Gastroesophageal sphincter (tissue), 4 donors: ENCODE measurements around the gene MOV10L1. TPM values are rescaled to one million over a fixed set of nuclear protein-coding genes. Genes with fewer than 3 reads are reported as not detected.

Experiments used
- ATAC-seq: fragments of 150-250 bp; one replicate; pipeline ENCODE4 v1.9.1; 2016; ENCODE audit warnings: mild to moderate bottlenecking, moderate library complexity
- H3K27ac ChIP-seq, 4 donors: fragments of 200-600 bp; sonication (generic) in 3 of 4; 1 replicate in 3 of 4; 2 replicates in 1 of 4; pipeline ENCODE4 v1.5.1; 2016 to 2019
- H3K27me3 ChIP-seq: fragments of 200-600 bp; sonication (generic); one replicate; pipeline ENCODE4 v1.5.1; 2019
- H3K36me3 ChIP-seq, 2 donors: fragments of 200-600 bp; sonication (generic); one replicate each; pipeline ENCODE4 v1.5.1; 2019; ENCODE audit warnings: control low read depth in 1 of 2
- H3K4me1 ChIP-seq, 3 donors: fragments of 200-600 bp; sonication (generic); 1 replicate in 2 of 3; 2 replicates in 1 of 3; pipeline ENCODE4 v1.5.1; 2016 to 2019; ENCODE audit warnings: control low read depth in 2 of 3
- H3K4me3 ChIP-seq, 2 donors: fragments of 200-600 bp; sonication (generic); one replicate each; pipeline ENCODE4 v1.5.1; 2019; ENCODE audit warnings: mild to moderate bottlenecking in 1 of 2, moderate library complexity in 1 of 2
- H3K9me3 ChIP-seq, 3 donors: fragments of 200-600 bp; sonication (generic); one replicate each; pipeline ENCODE4 v1.5.1; 2017 to 2019; ENCODE audit warnings: control low read depth in 2 of 3
- EP300 ChIP-seq: sonication (generic); formaldehyde crosslinking; IDR thresholded peaks from one replicate; pipeline ENCODE4 v1.6.1; 2017; ENCODE audit warnings: antibody characterized with exemption, mild to moderate bottlenecking
- POLR2A ChIP-seq, 2 donors: fragments of 450-650 bp; IDR thresholded peaks; one replicate each; pipeline ENCODE4 v1.6.1; 2017; ENCODE audit warnings: antibody characterized with exemption in 2 of 2, mild to moderate bottlenecking in 2 of 2, moderate library complexity in 1 of 2
- POLR2AphosphoS5 ChIP-seq: sonication (generic); formaldehyde crosslinking; IDR thresholded peaks from one replicate; pipeline ENCODE4 v1.6.1; 2017; ENCODE audit warnings: antibody characterized with exemption
- WGBS, 2 donors: methylation state at CpG; one replicate each; pipeline ENCODE4 v1.1.5; 2018; ENCODE audit warnings: low coverage in 1 of 2; 5-methylcytosine and 5-hydroxymethylcytosine counted together
- total RNA-seq, 4 donors: library from RNA; depleted of rRNA; stranded (reverse); fragments of >200 nt; gene quantifications; one replicate each; pipeline ENCODE4 v1.1.0, GENCODE V29; 2016
- TF ChIP-seq, protein P1 (sequence below), 4 experiments: fragments of 200-600 bp in 2 of 4; fragments of 450-650 bp in 2 of 4; sonication (generic) in 1 of 4; IDR thresholded peaks; one replicate each; pipeline ENCODE4 v1.5.1; 2017 to 2019; ENCODE audit warnings: antibody characterized with exemption in 4 of 4, mild to moderate bottlenecking in 2 of 4, moderate library complexity in 2 of 4

Gene MOV10L1
- total RNA-seq, 4 donors from 2014 or later: 0.78 TPM; not detected in 3

DNA sequence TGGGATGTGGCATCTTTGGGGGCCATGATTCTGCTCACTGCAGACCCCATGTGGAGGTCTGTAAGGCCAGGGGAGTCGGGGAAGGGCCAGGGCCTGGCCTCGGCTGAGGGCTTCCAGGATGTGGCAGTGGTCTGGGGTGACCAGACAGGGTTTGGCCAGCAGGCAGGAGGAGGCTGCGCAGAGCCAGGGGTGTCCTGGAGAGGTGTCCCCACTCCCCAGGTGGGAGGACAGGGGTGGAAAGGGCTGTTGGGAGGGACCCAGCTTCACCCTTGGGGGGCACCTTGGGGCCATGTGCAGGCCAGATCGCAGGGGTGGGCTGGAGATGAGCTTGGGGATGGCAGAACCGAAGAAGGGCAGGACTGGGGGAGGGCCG, 84.2 kb downstream of the MOV10L1 start:
- no peak for TF ChIP-seq EP300
- TF ChIP-seq, protein P1, sequence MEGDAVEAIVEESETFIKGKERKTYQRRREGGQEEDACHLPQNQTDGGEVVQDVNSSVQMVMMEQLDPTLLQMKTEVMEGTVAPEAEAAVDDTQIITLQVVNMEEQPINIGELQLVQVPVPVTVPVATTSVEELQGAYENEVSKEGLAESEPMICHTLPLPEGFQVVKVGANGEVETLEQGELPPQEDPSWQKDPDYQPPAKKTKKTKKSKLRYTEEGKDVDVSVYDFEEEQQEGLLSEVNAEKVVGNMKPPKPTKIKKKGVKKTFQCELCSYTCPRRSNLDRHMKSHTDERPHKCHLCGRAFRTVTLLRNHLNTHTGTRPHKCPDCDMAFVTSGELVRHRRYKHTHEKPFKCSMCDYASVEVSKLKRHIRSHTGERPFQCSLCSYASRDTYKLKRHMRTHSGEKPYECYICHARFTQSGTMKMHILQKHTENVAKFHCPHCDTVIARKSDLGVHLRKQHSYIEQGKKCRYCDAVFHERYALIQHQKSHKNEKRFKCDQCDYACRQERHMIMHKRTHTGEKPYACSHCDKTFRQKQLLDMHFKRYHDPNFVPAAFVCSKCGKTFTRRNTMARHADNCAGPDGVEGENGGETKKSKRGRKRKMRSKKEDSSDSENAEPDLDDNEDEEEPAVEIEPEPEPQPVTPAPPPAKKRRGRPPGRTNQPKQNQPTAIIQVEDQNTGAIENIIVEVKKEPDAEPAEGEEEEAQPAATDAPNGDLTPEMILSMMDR (IDR thresholded peaks at IDR 0.05): no peak
- TF ChIP-seq POLR2AphosphoS5: no peak
- TF ChIP-seq POLR2A (IDR thresholded peaks at IDR 0.05): no peak
- WGBS, 2 donors: no CpG with 5 or more reads among the region's 6 CpGs
- no peak overlapping the region for H3K4me3 ChIP-seq
- ATAC-seq: no peak
- peaks cover 94% of the 10 kb centered on the region for H3K27me3 ChIP-seq
- H3K9me3 ChIP-seq: no peaks in the 10 kb centered on the region
- no peaks in the 10 kb centered on the region for H3K36me3 ChIP-seq
- H3K27ac ChIP-seq: no peak overlapping the region
- peaks cover 0 to 19% (median 4%) of the 10 kb centered on the region in 3 donors for H3K4me1 ChIP-seq

DNA sequence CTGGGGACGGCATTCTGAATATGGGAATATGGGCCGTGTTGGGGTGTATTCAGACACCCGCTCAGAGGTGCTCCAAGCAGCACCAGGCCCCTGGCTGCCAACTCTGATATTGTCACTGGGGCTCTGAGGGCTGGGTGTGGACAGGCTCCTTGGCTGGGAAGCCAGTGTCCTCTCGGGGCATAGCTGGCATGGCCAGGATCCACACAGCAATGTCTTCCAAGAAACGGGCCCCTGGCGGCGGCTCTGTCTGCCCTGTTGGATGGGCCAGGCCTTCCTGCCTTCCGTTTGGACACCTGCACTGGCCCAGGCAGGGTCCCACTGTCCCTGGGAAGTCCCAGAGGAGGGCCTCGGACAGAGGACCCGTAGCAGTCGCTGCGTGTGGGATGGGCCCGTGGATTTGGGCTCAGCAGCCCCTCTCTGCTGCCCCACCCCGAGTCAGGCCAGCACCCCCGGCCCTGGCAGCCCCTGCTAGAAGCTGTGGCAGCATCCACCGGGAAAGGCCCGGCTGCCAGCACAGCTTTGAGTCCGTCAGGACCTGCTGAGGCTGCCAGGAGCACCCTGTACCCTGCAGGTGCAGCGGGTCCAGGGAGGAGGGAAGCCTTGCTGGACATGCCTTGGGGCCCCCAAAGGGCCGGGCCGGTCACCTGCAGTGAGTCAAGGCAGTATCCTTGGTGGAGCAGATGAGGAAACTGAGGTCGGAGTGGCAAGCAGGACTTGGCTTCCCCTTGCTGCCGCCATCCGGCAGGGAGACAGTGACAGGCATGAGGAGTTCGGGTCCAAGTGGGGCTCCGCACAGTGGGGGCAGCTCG, 84.8 kb downstream of the MOV10L1 start:
- H3K27me3 ChIP-seq: peaks cover 94% of the 10 kb centered on the region
- peaks cover 0 to 13% (median 4%) of the 10 kb centered on the region in 3 donors for H3K4me1 ChIP-seq
- H3K9me3 ChIP-seq: no peaks in the 10 kb centered on the region
- TF ChIP-seq POLR2AphosphoS5 (no peak), EP300 (no peak)
- WGBS, 2 donors: no CpG with 5 or more reads among the region's 27 CpGs
- H3K27ac ChIP-seq: no peak overlapping the region
- no peak for ATAC-seq
- no peaks in the 10 kb centered on the region for H3K36me3 ChIP-seq
- no peak overlapping the region for H3K4me3 ChIP-seq

- WGBS, 2 donors: 67% methylated on average over 1 of the region's 6 CpGs; no CpG with 5 or more reads in 1 of the 2 donors
- no peak for ATAC-seq
- Histone ChIP-seq H3K4me3 (no peak overlapping the region), H3K36me3 (no peaks in the 10 kb centered on the region), H3K9me3 (no peaks in the 10 kb centered on the region), H3K27me3 (peaks cover 94% of the 10 kb centered on the region), H3K27ac (no peak overlapping the region), H3K4me1 (peaks cover 0 to 8% (median 4%) of the 10 kb centered on the region in 3 donors)
- no peak for TF ChIP-seq EP300
- TF ChIP-seq POLR2AphosphoS5: no peak
- TF ChIP-seq POLR2A (IDR thresholded peaks at IDR 0.05): no peak
- TF ChIP-seq, protein P1 (IDR thresholded peaks at IDR 0.05): no peak
These were observed 85.3 kb downstream of the MOV10L1 start for GRCh38 chr22:50175191-50175461.

GRCh38 chr22:50175921-50176849, 86.4 kb downstream of the MOV10L1 start:
- Histone ChIP-seq H3K4me3 (no peak overlapping the region), H3K27me3 (peaks cover 97% of the 10 kb centered on the region), H3K36me3 (no peaks in the 10 kb centered on the region), H3K27ac (no peak overlapping the region), H3K9me3 (no peaks in the 10 kb centered on the region), H3K4me1 (peaks cover 0 to 2% (median 0%) of the 10 kb centered on the region in 3 donors)
- ATAC-seq: no peak
- TF ChIP-seq POLR2A (IDR thresholded peaks at IDR 0.05) (no peak), EP300 (no peak), POLR2AphosphoS5 (no peak)
- TF ChIP-seq, protein P1 (IDR thresholded peaks at IDR 0.05): no peak
- WGBS, 2 donors: no CpG with 5 or more reads among the region's 27 CpGs

GRCh38 chr22:50176850-50177536, 87.2 kb downstream of the MOV10L1 start:
- 94 to 95% methylated on average over 13 to 40 of the region's 76 CpGs for WGBS, 2 donors
- Histone ChIP-seq H3K27me3 (peaks cover 90% of the 10 kb centered on the region), H3K4me3 (no peak overlapping the region), H3K9me3 (no peaks in the 10 kb centered on the region), H3K27ac (no peak overlapping the region), H3K4me1 (no peaks in the 10 kb centered on the region), H3K36me3 (no peaks in the 10 kb centered on the region)
- ATAC-seq: no peak
- TF ChIP-seq POLR2AphosphoS5 (no peak), POLR2A (IDR thresholded peaks at IDR 0.05) (no peak)
